A549 (cell line): ENCODE results near the gene SFRP4.

ENCODE experiments used
- CBX8 ChIP-seq: fragments of 200-600 bp; sonication (generic); IDR thresholded peaks from 2 replicates; pipeline ENCODE4 v1.6.1; 2016
- CTCF ChIP-seq: fragments of >200 bp; sonication (Bioruptor Twin); formaldehyde crosslinking; IDR thresholded peaks from 3 replicates; pipeline ENCODE4 v1.5.1; 2016
- MAX ChIP-seq: IDR thresholded peaks from 2 replicates; pipeline ENCODE4 v1.6.1; 2012
- RFX5 ChIP-seq: fragments of 450-650 bp; IDR thresholded peaks from 2 replicates; pipeline ENCODE4 v1.7.1; 2014; ENCODE audit warnings: antibody characterized with exemption, mild to moderate bottlenecking, moderate library complexity
- RNF2 ChIP-seq: fragments of 200-600 bp; sonication (generic); IDR thresholded peaks from 2 replicates; pipeline ENCODE4 v1.6.1; 2016; ENCODE audit warnings: low read depth, mild to moderate bottlenecking, antibody characterized with exemption, moderate library complexity, borderline replicate concordance
- TF ChIP-seq, protein P1 (sequence below): IDR thresholded peaks from 2 replicates; pipeline ENCODE4 v1.6.1; 2012

DNA sequence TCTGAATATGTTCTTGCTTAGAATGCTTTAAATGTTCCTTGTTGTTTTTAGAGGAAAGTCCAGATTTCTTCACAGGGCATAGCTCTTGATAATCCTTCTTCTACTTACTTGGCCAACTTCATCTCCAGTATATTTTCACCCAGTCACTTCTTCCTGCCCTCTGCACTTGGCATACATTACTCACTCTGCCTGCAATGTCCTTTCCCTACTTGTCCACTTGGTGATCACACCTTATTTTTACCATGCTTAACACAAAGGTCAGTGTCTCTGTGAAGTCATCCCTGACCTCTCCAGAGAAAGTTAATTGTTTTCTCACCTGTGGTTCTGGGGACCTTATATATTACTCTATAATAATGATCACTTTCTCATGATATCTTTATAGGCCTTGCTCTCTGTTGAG is 23.3 kb downstream of the SFRP4 start:
- TF ChIP-seq RFX5: no peak
- no peak for TF ChIP-seq RNF2
- no peak for TF ChIP-seq MAX
- TF ChIP-seq CTCF: no peak
- no peak for TF ChIP-seq CBX8
- TF ChIP-seq, protein P1, sequence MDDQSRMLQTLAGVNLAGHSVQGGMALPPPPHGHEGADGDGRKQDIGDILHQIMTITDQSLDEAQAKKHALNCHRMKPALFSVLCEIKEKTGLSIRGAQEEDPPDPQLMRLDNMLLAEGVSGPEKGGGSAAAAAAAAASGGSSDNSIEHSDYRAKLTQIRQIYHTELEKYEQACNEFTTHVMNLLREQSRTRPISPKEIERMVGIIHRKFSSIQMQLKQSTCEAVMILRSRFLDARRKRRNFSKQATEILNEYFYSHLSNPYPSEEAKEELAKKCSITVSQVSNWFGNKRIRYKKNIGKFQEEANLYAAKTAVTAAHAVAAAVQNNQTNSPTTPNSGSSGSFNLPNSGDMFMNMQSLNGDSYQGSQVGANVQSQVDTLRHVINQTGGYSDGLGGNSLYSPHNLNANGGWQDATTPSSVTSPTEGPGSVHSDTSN: no peak
